Measurements from ENCODE around the gene PLXNB3. TPM values are rescaled to one million over a fixed set of nuclear protein-coding genes. Genes with fewer than 3 reads are reported as not detected.
A peak's percentile ranks its signal among the peaks of the same experiment; 100 is the strongest.

Gene PLXNB3
- total RNA-seq, 1 experiment from 2014 or later: 0.16 TPM

- DNase-seq: peak; percentile 49 to 65
- Histone ChIP-seq H3K9me3 (no peaks in the 10 kb centered on the region), H3K36me3 (ENCODE audit: control insufficient read depth, insufficient read depth, low read length) (no peaks in the 10 kb centered on the region), H3K4me1 (peaks cover 14% of the 10 kb centered on the region), H3K4me3 (ENCODE audit: low read depth, low read length) (peak overlapping the region; percentile 46), H3K27me3 (replicated peaks; ENCODE audit: control insufficient read depth, insufficient read depth, low read length) (no peaks in the 10 kb centered on the region)
- CTCF ChIA-PET: interaction anchor here (0.6 to 0.8 kb wide), 3 partner anchors 38 to 169 kb away, joined by 3 to 4 read pairs (median 3); no protein-coding TSS in a partner anchor
- TF ChIP-seq CTCF (IDR thresholded peaks at IDR 0.05; ENCODE audit: insufficient read depth in 1 of 2, low read depth in 1 of 2, low read length in 1 of 2, severe bottlenecking in 1 of 2, unreplicated experiment in 1 of 2): peak; percentile 17 to 53
- intact Hi-C loops (cut with micrococcal nuclease; ENCODE audit: unreplicated experiment): loop anchor here (5.0 kb wide), 1 partner anchor 69 kb away; the partner anchor contains the start of genes IDH3G and SSR4
- peak overlapping the region; percentile 79 for H3K4me3 Mint-ChIP-seq (ENCODE audit: unreplicated experiment)
- H3K9me3 Mint-ChIP-seq (ENCODE audit: unreplicated experiment): no peaks in the 10 kb centered on the region
- no peaks in the 10 kb centered on the region for H3K4me1 Mint-ChIP-seq (ENCODE audit: low read depth, unreplicated experiment)
- POLR2A ChIA-PET: no interaction called here
- H3K27me3 Mint-ChIP-seq (ENCODE audit: insufficient read depth, unreplicated experiment): no peaks in the 10 kb centered on the region
- no TSS peak for BruUV-seq (replicated peaks)
- peaks cover 43% of the 10 kb centered on the region for H3K36me3 Mint-ChIP-seq (ENCODE audit: insufficient read depth, unreplicated experiment)
- peak overlapping the region; percentile 70 for H3K27ac Mint-ChIP-seq (ENCODE audit: unreplicated experiment)
These were observed 40.4 kb upstream of the PLXNB3 start for GRCh38 chrX:153723351-153724251.

GRCh38 chrX:153724252-153725038, 39.6 kb upstream of the PLXNB3 start, which contains the start of the genes ABCD1 and BCAP31:
ABCD1 (plus strand) TSS chrX:153724856; CDS start chrX:153725267, 411 bp downstream.
BCAP31 (minus strand) TSS chrX:153724387; CDS start chrX:153723244, 1,143 bp downstream.
- Histone ChIP-seq H3K27me3 (replicated peaks; ENCODE audit: control insufficient read depth, insufficient read depth, low read length) (no peaks in the 10 kb centered on the region), H3K36me3 (ENCODE audit: control insufficient read depth, insufficient read depth, low read length) (no peaks in the 10 kb centered on the region), H3K4me3 (ENCODE audit: low read depth, low read length) (peak within 1 kb of the TSS; percentile 49), H3K4me1 (peaks cover 14% of the 10 kb centered on the region), H3K9me3 (no peaks in the 10 kb centered on the region)
- BruUV-seq (replicated peaks): no TSS peak
- Mint-ChIP-seq H3K36me3 (ENCODE audit: insufficient read depth, unreplicated experiment) (peaks cover 35% of the 10 kb centered on the region), H3K27ac (ENCODE audit: unreplicated experiment) (peak within 1 kb of the TSS; percentile 70), H3K9me3 (ENCODE audit: unreplicated experiment) (no peaks in the 10 kb centered on the region), H3K4me1 (ENCODE audit: low read depth, unreplicated experiment) (no peaks in the 10 kb centered on the region), H3K4me3 (ENCODE audit: unreplicated experiment) (peak within 1 kb of the TSS; percentile 79), H3K27me3 (ENCODE audit: insufficient read depth, unreplicated experiment) (no peaks in the 10 kb centered on the region)
- no peak for TF ChIP-seq CTCF (IDR thresholded peaks at IDR 0.05; ENCODE audit: insufficient read depth in 1 of 2, low read depth in 1 of 2, low read length in 1 of 2, severe bottlenecking in 1 of 2, unreplicated experiment in 1 of 2)
- intact Hi-C loops (cut with micrococcal nuclease; ENCODE audit: unreplicated experiment): loop anchor here (5.0 kb wide), 1 partner anchor 68 kb away; the partner anchor contains the start of genes IDH3G and SSR4
- peak; percentile 89 to 92 for DNase-seq
- CTCF ChIA-PET: interaction anchor here (0.6 kb wide), 2 partner anchors 37 to 56 kb away, joined by 3 to 4 read pairs; no protein-coding TSS in a partner anchor
- POLR2A ChIA-PET: no interaction called here
